NT2/D1 (cell line): ENCODE results near the gene PSME3.

ENCODE experiments used
- DNase-seq: peaks from one replicate; pipeline ENCODE4 v3.0.0-alpha.2; 2011; ENCODE audit warnings: low read depth, low spot score
- H3K27me3 ChIP-seq: 2 replicates; pipeline ENCODE4 v1.6.0; 2011; ENCODE audit warnings: mild to moderate bottlenecking; ENCODE audit not compliant: insufficient read length, insufficient read depth
- H3K36me3 ChIP-seq: 2 replicates; pipeline ENCODE4 v1.6.1; 2011; ENCODE audit warnings: mild to moderate bottlenecking, low read length, mixed read lengths; ENCODE audit not compliant: insufficient read depth, insufficient read length
- H3K4me1 ChIP-seq: 2 replicates; pipeline ENCODE4 v1.5.1; 2011; ENCODE audit not compliant: insufficient read depth, insufficient read length
- H3K4me3 ChIP-seq: 2 replicates; pipeline ENCODE4 v1.5.1; 2011; ENCODE audit warnings: low read depth; ENCODE audit not compliant: insufficient read length
- H3K9ac ChIP-seq: 2 replicates; pipeline ENCODE4 v1.6.0; 2011; ENCODE audit warnings: low read depth; ENCODE audit not compliant: insufficient read length
- H3K9me3 ChIP-seq: 2 replicates; pipeline ENCODE4 v1.5.1; 2011; ENCODE audit warnings: mild to moderate bottlenecking, low read length; ENCODE audit not compliant: insufficient read depth
- SUZ12 ChIP-seq: IDR thresholded peaks from 2 replicates; pipeline ENCODE4 v1.6.1; 2011; ENCODE audit not compliant: insufficient read length, insufficient read depth; ENCODE audit errors: extremely low read depth
- YY1 ChIP-seq: IDR thresholded peaks from 2 replicates; pipeline ENCODE4 v1.6.1; 2011; ENCODE audit not compliant: insufficient read length, insufficient read depth
- ZNF274 ChIP-seq: IDR thresholded peaks from 2 replicates; pipeline ENCODE4 v1.6.1; 2011; ENCODE audit warnings: mild to moderate bottlenecking, low read depth, low read length

Gene PSME3

DNA sequence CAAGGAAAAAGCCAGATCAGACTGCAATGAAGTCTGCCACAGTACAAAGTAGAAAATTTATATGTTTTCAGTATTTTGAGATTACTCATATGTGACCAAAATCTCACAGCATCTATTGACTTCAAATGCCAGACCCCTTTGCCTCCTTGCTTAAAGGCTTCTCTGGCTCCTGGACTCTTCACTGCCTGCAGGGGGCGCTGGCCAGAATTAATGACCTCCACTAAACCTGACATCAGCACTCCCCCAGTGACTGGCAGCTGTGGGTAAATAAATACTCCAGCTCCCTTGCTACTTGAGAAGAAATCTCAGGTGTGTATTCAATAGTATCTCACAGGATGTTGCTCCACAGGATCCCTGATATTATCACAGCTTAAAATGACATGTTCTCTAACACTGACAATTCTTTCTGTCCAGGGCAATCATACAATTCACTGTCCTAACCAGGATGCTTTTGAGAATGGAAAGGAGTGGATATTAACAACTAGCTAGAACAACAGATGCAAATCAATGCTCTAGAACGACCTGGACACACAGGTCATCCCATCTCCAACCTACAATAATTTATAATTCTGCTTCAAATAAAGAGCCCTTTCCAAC lies 13.2 kb upstream of the PSME3 start:
- peaks cover 77% of the 10 kb centered on the region for H3K36me3 ChIP-seq
- peak; percentile 55 for DNase-seq

DNA sequence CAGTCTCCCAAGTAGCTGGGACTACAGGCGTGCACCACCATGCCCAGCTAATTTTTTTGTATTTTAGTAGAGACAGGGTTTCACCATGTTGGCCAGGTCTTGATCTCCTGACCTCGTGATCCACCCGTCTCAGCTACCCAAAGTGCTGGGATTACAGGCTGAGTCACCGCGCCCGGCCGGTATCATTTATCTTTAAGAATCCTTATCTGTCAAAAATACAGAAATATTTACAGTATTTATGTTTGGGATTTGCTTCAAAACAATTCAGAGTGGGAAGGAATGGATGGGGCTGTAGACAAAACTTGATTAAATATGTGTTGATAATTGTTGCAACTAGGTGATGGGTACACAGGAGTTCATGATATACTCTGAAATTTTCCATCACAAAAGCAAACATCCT lies 12.0 kb upstream of the PSME3 start:
- Histone ChIP-seq H3K4me3 (no peak overlapping the region), H3K36me3 (peaks cover 66% of the 10 kb centered on the region)
- TF ChIP-seq YY1, result no peak
- no peak for TF ChIP-seq ZNF274
- no peak for TF ChIP-seq SUZ12

More for the DNA sequence above, 13.2 kb upstream of the PSME3 start:
- Histone ChIP-seq H3K9me3 (no peaks in the 10 kb centered on the region), H3K27me3 (no peaks in the 10 kb centered on the region), H3K4me3 (no peak overlapping the region), H3K9ac (no peak overlapping the region), H3K4me1 (no peaks in the 10 kb centered on the region)
- TF ChIP-seq SUZ12, result no peak
- TF ChIP-seq YY1, result no peak
- no peak for TF ChIP-seq ZNF274

DNA sequence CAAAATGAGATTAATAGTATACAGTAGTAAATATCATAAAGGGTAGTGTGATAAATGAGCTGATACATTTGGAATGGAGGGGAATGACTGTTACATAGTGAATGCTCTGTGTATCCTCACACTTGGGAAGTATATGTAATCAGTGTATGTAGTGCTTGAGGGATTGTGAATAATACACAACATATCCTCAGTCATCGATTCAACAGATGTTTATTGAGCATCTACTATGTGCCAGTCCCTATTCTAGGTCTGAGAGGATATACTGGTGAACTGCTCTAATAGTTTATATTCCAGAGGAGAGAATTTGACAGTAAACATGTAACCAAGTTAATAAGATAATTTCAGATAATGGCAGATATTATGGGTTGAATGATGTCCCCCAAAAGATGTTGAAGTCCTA lies 5.7 kb upstream of the PSME3 start:
- H3K9me3 ChIP-seq, result no peaks in the 10 kb centered on the region
- H3K27me3 ChIP-seq, result no peaks in the 10 kb centered on the region
- H3K4me3 ChIP-seq, result no peak overlapping the region
- H3K4me1 ChIP-seq, result no peaks in the 10 kb centered on the region
- peaks cover 6% of the 10 kb centered on the region for H3K36me3 ChIP-seq
- H3K9ac ChIP-seq, result no peak overlapping the region
- no peak for TF ChIP-seq YY1
- TF ChIP-seq ZNF274, result no peak
- no peak for TF ChIP-seq SUZ12
- DNase-seq, result no peak

More for the DNA sequence above, 12.0 kb upstream of the PSME3 start:
- no peaks in the 10 kb centered on the region for H3K9me3 ChIP-seq
- H3K27me3 ChIP-seq, result no peaks in the 10 kb centered on the region
- no peaks in the 10 kb centered on the region for H3K4me1 ChIP-seq
- DNase-seq, result no peak
- no peak overlapping the region for H3K9ac ChIP-seq

DNA sequence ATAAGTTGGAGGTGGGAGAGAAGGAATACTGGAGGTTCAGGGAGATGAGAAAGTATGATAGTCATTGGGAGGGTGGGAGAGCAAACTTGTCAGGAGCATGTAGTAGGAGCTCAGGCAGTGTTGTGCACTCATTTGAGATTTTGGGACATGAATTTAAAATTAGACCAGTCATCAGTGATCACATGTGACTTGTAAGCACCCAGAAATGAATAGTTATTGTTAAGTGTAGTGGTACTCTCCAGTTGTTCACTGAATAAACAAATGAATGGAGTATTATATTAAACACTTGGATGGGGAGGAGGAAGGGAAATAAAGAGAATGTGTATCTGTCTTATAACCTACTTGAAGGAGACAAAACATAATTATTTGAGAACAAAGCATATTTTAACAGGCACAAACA lies 2.2 kb upstream of the PSME3 start:
- Histone ChIP-seq H3K27me3 (no peaks in the 10 kb centered on the region), H3K9ac (no peak overlapping the region), H3K9me3 (no peaks in the 10 kb centered on the region), H3K4me3 (no peak overlapping the region), H3K4me1 (no peaks in the 10 kb centered on the region), H3K36me3 (peaks cover 17% of the 10 kb centered on the region)
- TF ChIP-seq ZNF274 (no peak), SUZ12 (no peak), YY1 (no peak)
- no peak for DNase-seq

DNA sequence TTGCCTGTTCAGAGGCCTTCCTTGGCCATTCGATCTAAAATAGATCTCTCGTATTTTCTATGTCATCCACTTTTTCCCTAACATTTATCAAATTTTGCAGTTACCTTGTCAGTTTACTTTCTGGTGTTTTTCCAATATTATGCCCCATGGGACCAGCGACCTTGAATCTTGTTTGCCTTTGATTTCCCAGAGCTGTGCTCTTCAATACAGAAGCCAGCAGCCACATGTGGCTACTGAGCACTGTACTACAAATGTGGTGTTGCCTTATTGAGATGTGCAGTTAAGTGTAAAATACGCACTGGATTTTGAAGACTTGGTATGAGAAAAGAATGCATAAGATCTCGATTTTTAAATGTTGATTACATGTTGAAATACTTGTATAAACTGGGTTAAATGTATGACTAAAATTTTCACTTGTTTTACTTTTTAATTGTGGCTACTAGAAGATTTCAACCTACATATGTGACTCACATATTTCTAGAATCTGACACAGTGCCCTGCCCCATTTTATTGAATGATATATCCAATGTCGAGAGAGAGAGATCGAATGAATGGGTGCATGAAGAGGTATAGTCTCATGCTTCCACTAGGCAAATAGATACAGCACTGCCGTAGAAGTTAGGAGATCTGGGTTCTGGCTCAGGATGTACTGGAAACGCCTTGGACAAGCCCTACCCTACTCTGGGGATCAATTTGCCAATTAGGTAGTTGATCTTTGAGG lies 824 bp upstream of the PSME3 start:
- H3K4me1 ChIP-seq, result no peaks in the 10 kb centered on the region
- peak overlapping the region; percentile 99 for H3K9ac ChIP-seq
- no peaks in the 10 kb centered on the region for H3K9me3 ChIP-seq
- H3K36me3 ChIP-seq, result peaks cover 26% of the 10 kb centered on the region
- no peak for DNase-seq
- H3K4me3 ChIP-seq, result peak overlapping the region; percentile 98
- TF ChIP-seq YY1 (no peak), SUZ12 (no peak), ZNF274 (no peak)
- no peaks in the 10 kb centered on the region for H3K27me3 ChIP-seq

DNA sequence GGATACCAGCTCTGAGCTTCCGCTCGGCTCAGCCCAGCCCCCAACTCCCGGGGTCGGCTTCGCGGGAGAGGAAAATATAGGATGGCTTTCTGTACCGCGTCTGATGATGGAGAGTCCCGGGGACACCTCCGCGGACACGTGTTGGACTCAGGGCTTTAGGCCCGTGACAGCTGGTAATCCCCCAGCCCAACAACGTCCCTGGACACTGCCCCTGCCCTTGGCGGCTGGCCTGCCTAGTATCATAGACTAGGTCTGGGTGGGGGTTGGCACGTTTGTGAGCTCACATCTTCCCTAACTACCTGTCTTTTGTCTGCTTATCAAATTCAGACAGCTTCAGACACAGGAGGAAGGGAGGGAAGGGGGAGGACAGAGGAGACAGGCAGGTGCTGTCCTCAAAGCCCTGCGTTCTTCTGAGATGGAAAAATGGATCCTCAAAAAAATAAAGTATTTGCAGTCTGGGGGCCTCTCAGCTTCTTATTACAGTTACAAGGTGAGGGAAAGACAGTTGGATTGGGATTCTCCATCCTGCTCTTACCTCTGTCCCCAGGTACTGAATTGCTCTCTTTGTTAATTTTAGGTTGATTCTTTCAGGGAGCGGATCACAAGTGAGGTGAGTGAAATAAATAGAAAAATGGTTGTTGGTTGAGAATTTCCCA lies 698 bp downstream of the PSME3 start:
- no peaks in the 10 kb centered on the region for H3K4me1 ChIP-seq
- no peak for TF ChIP-seq SUZ12
- TF ChIP-seq YY1, result no peak
- no peak for TF ChIP-seq ZNF274
- no peak for DNase-seq
- H3K36me3 ChIP-seq, result peaks cover 41% of the 10 kb centered on the region
- no peaks in the 10 kb centered on the region for H3K27me3 ChIP-seq
- H3K9ac ChIP-seq, result peak overlapping the region; percentile 99
- peak overlapping the region; percentile 98 for H3K4me3 ChIP-seq
- no peaks in the 10 kb centered on the region for H3K9me3 ChIP-seq

DNA sequence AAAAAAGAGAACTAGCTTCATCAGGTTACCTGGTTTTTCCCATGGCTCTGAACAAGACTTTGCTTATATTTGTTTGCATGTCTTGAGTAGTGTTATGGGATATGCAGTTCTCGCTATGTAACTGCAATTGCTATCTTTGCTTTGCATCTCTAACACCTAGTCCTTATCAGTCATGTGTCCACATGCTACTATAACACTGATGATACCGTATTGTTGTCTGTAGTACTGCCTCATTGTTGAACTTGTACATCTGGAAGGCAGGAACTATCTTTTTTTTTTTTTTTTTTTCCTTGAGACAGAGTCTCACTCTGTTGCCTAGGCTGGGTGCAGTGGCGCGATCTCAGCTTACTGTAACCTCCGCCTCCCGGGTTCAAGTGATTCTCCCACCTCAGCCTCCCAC lies 2.5 kb downstream of the PSME3 start:
- Histone ChIP-seq H3K36me3 (peaks cover 56% of the 10 kb centered on the region), H3K4me1 (no peaks in the 10 kb centered on the region), H3K27me3 (no peaks in the 10 kb centered on the region), H3K9me3 (no peaks in the 10 kb centered on the region), H3K9ac (no peak overlapping the region), H3K4me3 (no peak overlapping the region)
- TF ChIP-seq ZNF274 (no peak), SUZ12 (no peak), YY1 (no peak)
- DNase-seq, result no peak
